Activated naive CD4-positive, alpha-beta T cell (primary cell): ENCODE results near the gene SPATA24.
"Not testable (repeated sequence)": the region's sequence is repeated elsewhere in the genome, so short reads cannot be mapped to it uniquely, and the experiment has no call there.

Experiments
- DNase-seq, 4 experiments: peaks; one replicate each; lab custom pipeline; 2025; lab: John Stamatoyannopoulos, UW

The SPATA24 gene

GRCh38 chr5:139403787-139404483 is at the start of gene SPATA24:
Gene SPATA24 (minus strand): TSS chr5:139404089. CDS start chr5:139404060, 29 bp downstream.
- DNase-seq: peak; percentile 89 to 99 (median 96)

GRCh38 chr5:139451878-139452660 is 48.2 kb upstream of the SPATA24 start:
- no peak for DNase-seq

- no peak for DNase-seq
Observed at GRCh38 chr5:139451176-139451575, 47.3 kb upstream of the SPATA24 start.

- no peak for DNase-seq
Observed at GRCh38 chr5:139446956-139447779, 43.3 kb upstream of the SPATA24 start.

GRCh38 chr5:139445325-139446170 is 41.7 kb upstream of the SPATA24 start:
- DNase-seq: no peak

GRCh38 chr5:139443831-139444453 is 40.1 kb upstream of the SPATA24 start:
- no peak for DNase-seq

- DNase-seq: not testable (repeated sequence)
Observed at GRCh38 chr5:139440416-139440815, 36.5 kb upstream of the SPATA24 start.

- DNase-seq: peak; percentile 56 to 88 (median 69)
Observed at GRCh38 chr5:139439013-139439903, 35.4 kb upstream of the SPATA24 start, which contains the start of gene DNAJC18. Gene DNAJC18 (minus strand): TSS chr5:139439525. CDS start chr5:139439445, 80 bp downstream.

GRCh38 chr5:139438707-139439012 is 34.8 kb upstream of the SPATA24 start:
- no peak for DNase-seq

GRCh38 chr5:139435676-139436075 is 31.8 kb upstream of the SPATA24 start:
- DNase-seq: no peak

- no peak for DNase-seq
Observed at GRCh38 chr5:139431706-139432105, 27.8 kb upstream of the SPATA24 start.

- no peak for DNase-seq
Observed at GRCh38 chr5:139430015-139430414, 26.1 kb upstream of the SPATA24 start.

- DNase-seq: no peak
Observed at GRCh38 chr5:139426203-139426885, 22.5 kb upstream of the SPATA24 start.

GRCh38 chr5:139425497-139425896 is 21.6 kb upstream of the SPATA24 start:
- DNase-seq: no peak

- DNase-seq: no peak
Observed at GRCh38 chr5:139422307-139422893, 18.5 kb upstream of the SPATA24 start.

- DNase-seq: no peak
Observed at GRCh38 chr5:139419226-139420192, 15.6 kb upstream of the SPATA24 start.

- DNase-seq: no peak
Observed at GRCh38 chr5:139418793-139419192, 14.9 kb upstream of the SPATA24 start.

GRCh38 chr5:139417214-139417613 is 13.3 kb upstream of the SPATA24 start:
- DNase-seq: no peak
